Measurements from ENCODE around the gene GMPR2.

The GMPR2 gene

DNA sequence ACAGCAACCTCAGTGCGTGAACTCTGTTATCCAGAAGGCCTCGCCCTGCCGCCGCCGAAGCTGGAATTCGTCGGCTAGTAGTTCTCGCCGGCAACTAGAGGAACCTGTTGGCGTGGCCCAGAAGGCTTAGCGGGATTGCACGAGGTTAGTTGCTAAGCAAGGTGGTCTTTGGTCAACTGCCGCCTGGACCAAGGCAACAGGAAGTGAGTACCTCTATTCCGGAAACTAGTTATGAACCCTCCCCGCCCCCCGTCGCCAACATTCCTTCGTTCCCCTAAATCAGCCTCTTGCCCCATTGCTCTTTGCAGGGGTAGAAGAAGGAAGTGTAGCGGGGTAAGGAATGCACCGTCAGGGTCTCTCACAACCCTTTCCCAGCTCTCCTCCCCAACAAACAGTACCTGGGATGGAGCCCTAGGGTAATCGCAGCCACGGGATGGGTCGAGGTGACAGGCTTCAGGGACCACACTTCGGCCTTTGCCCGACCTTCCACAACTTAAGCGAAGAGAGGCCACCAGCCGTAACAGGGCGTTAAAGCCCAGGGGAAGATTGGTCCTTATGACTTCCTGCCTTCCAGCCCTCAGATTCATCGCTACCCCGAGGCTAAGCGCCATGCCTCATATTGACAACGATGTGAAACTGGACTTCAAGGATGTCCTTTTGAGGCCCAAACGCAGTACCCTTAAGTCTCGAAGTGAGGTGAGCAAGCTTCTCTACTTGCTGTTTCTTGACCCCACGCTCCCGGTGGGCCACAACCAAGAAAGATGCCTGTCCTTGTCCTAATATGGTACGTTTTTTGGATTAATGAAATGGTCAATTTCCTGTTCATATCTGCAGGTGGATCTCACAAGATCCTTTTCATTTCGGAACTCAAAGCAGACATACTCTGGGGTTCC is at the start of gene GMPR2:
TSS of gene GMPR2 (plus strand) at position 285 of the 893 bp plus-strand sequence. CDS start at position 610, 325 bp downstream.
- TF ChIP-seq, protein P1, sequence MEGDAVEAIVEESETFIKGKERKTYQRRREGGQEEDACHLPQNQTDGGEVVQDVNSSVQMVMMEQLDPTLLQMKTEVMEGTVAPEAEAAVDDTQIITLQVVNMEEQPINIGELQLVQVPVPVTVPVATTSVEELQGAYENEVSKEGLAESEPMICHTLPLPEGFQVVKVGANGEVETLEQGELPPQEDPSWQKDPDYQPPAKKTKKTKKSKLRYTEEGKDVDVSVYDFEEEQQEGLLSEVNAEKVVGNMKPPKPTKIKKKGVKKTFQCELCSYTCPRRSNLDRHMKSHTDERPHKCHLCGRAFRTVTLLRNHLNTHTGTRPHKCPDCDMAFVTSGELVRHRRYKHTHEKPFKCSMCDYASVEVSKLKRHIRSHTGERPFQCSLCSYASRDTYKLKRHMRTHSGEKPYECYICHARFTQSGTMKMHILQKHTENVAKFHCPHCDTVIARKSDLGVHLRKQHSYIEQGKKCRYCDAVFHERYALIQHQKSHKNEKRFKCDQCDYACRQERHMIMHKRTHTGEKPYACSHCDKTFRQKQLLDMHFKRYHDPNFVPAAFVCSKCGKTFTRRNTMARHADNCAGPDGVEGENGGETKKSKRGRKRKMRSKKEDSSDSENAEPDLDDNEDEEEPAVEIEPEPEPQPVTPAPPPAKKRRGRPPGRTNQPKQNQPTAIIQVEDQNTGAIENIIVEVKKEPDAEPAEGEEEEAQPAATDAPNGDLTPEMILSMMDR (conservative IDR thresholded peaks at IDR 0.05): no peak
- peak within 1 kb of the TSS; percentile 85 for H3K27ac ChIP-seq

DNA sequence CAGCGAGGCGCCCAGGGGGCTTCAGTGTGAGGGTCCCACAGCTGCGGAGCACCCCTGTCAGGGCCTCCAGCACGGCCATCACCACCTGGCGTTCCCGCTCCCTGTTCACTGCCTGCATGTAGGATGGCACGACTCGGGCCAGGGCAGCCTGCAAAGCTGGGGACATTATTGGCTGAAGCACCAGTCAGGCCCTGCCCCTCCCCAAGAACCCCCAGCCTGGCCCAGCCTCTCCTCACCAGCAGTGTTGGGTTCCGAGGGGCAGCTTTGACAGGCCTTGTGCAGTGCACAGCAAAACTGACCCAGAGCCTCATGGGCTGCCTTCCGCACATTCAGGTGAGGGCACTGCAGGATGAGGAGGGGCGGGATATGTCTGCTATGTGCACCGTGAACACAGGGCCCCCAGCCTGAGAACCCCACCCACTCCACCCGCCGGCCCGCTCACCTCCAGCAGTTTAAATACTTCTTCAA is 49.7 kb upstream of the GMPR2 start:
- TF ChIP-seq, protein P1 (conservative IDR thresholded peaks at IDR 0.05): no peak
- H3K27ac ChIP-seq: no peak overlapping the region

DNA sequence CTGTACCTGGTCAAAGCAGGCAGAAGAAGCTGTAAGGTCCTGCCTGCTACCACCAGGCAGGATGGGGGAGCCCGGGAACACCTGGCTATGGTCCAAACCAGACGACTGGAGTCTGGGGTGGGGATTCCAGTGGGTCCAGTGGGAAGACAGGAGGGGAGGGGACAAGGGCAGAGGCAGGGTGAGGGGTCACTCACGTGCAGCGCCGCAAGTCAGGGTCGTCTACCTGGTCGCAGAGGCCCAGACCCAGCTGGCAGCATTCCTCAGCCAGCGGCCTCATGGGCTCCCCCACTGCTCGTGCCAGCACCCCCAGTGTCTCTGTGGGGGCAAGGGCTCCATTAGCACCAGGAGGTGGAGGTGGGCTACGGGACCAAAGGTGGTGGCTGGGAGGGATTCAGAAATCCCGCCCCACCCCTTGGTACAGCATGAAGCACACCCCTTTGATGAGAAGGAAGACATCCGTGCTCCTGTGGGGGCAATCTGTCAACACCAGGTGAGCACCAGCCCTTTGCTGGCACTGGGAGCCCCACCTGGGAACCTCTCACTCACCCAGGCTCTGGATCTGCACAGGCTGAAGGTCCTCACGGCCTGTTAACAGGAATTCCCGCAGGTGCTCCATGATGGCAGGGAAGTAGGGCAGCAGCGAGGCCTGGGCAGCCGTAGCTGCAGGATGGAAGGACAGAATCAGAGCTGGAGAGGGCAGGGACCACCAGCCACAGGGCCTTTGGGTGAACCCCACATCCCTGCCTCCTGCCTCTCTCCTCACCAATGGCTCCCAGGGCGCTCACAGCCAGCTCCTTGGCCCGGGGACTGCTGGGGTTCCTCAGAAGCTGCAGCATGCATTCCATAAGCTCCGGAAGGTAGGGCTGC is 48.4 kb upstream of the GMPR2 start:
- TF ChIP-seq, protein P1 (conservative IDR thresholded peaks at IDR 0.05): no peak

DNA sequence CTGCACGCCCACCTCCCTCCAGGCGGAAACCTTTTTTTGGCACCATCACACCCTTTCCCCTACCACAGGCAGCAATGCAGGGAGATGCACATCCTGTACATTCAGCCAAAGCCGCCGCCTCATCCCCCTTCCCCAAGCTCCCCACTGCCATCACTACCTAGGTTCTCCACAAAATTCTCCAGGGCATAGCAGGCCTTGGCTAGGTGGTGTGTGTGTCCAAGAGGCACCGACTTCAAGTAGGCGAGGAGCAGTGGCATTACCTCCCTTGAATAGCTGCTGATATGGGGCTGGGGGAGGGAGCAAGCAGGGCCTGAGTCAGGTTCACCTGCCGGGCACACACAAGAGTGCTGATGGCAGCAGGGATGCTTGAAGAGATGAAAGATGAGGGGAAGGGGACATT is 47.7 kb upstream of the GMPR2 start:
- TF ChIP-seq, protein P1 (conservative IDR thresholded peaks at IDR 0.05): no peak
- H3K27ac ChIP-seq: no peak overlapping the region

More for the DNA sequence above, 48.4 kb upstream of the GMPR2 start:
- H3K27ac ChIP-seq: no peak overlapping the region

DNA sequence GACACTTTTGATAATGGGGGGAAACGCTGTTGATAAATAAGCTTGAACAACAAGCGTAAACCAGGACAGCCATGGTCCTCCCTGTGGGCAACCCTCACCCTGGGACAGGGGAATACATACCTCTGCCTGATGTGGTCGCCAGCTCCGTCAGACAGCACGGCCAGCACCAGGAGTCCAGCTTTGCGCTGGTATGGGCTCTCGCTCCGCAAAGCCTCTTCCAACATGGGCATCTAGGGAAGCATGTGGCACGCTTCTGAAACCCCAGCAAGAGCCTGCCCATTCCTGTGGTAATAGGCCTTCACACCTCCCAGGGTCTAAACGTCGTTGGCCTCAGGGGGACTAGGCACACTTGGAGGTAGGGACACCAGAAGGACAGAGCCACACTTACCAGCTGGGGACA is 47.0 kb upstream of the GMPR2 start:
- TF ChIP-seq, protein P1 (conservative IDR thresholded peaks at IDR 0.05): no peak
- H3K27ac ChIP-seq: no peak overlapping the region

DNA sequence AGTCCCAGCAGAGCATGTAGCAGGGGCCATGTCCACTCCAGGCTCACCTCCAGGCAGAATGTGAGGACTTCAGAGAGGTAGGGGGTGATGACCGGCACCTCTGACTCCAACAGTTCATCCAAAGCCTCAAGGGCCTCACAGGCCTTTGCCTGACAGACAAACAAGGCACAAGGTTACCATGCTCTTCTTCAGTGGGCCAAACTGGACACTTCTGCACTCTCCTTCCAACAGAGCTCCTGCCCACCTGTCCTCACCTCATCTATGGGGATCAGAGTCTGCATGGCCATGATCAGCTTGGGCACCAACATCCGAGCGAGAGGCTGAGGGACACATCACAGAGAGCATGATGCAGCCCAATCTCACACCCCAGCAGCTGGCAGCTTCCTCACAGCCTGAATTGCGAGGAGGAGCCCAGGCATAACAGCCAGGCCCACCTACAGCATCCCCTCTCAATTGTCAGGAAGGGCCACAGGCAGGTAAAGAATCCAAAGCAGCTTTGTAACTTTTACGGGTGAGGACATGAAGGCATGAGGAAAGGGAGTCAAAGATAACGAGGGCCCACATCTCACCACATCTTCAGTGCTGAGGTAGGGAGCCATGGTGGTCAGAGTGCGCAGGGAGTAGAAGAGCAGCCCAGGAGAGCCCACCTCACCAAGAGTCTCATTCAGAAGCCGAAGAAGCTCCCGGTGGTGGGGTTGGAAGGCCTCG is 45.7 kb upstream of the GMPR2 start:
- TF ChIP-seq, protein P1 (conservative IDR thresholded peaks at IDR 0.05): no peak
- peak overlapping the region; percentile 90 for H3K27ac ChIP-seq
